Skeletal muscle satellite cell (primary cell): ENCODE data around the gene ARHGDIG.
"Not testable (repeated sequence)": the region's sequence is repeated elsewhere in the genome, so short reads cannot be mapped to it uniquely, and the experiment has no call there.

Experiments
- H3K27me3 ChIP-seq: 2 replicates; pipeline ENCODE4 v1.7.0; 2013; ENCODE audit warnings: low read length; ENCODE audit not compliant: control insufficient read depth, insufficient read depth
- H3K36me3 ChIP-seq: 2 replicates; pipeline ENCODE4 v1.7.0; 2013; ENCODE audit warnings: mild to moderate bottlenecking, control low read depth, low read length; ENCODE audit not compliant: insufficient read depth
- H3K4me1 ChIP-seq: 2 replicates; pipeline ENCODE4 v1.7.0; 2013; ENCODE audit warnings: low read length; ENCODE audit not compliant: control insufficient read depth, insufficient read depth
- H3K4me2 ChIP-seq: 2 replicates; pipeline ENCODE4 v1.7.0; 2013; ENCODE audit warnings: mild to moderate bottlenecking, low read length
- H3K4me3 ChIP-seq: 2 replicates; pipeline ENCODE4 v1.7.0; 2013; ENCODE audit warnings: low read length
- H3K9ac ChIP-seq: 2 replicates; pipeline ENCODE4 v1.7.0; 2013; ENCODE audit warnings: mild to moderate bottlenecking, low read depth, low read length, moderate library complexity
- H3K9me3 ChIP-seq: replicated peaks from 2 replicates; pipeline ENCODE4 v1.7.0; 2013; ENCODE audit warnings: mild to moderate bottlenecking, control low read depth, low read length

The ARHGDIG gene

GRCh38 chr16:265002-265529 is 15.3 kb upstream of the ARHGDIG start:
- H3K4me1 ChIP-seq, result peaks cover 5% of the 10 kb centered on the region
- H3K4me3 ChIP-seq, result no peak overlapping the region
- no peak overlapping the region for H3K4me2 ChIP-seq
- no peaks in the 10 kb centered on the region for H3K9me3 ChIP-seq
- H3K36me3 ChIP-seq, result peaks cover 14% of the 10 kb centered on the region
- H3K9ac ChIP-seq, result no peak overlapping the region
- H3K27me3 ChIP-seq, result peaks cover 7% of the 10 kb centered on the region

GRCh38 chr16:265711-266110 is 14.7 kb upstream of the ARHGDIG start:
- Histone ChIP-seq H3K36me3 (peaks cover 10% of the 10 kb centered on the region), H3K4me1 (peaks cover 5% of the 10 kb centered on the region), H3K4me3 (no peak overlapping the region), H3K4me2 (no peak overlapping the region), H3K9ac (no peak overlapping the region), H3K27me3 (peaks cover 7% of the 10 kb centered on the region), H3K9me3 (no peaks in the 10 kb centered on the region)

GRCh38 chr16:266258-267164 is 13.9 kb upstream of the ARHGDIG start:
- Histone ChIP-seq H3K36me3 (peaks cover 9% of the 10 kb centered on the region), H3K4me3 (no peak overlapping the region), H3K4me1 (peaks cover 5% of the 10 kb centered on the region), H3K4me2 (no peak overlapping the region), H3K27me3 (peaks cover 7% of the 10 kb centered on the region), H3K9me3 (no peaks in the 10 kb centered on the region), H3K9ac (no peak overlapping the region)

GRCh38 chr16:267562-267961 is 12.8 kb upstream of the ARHGDIG start:
- H3K4me2 ChIP-seq, H3K9me3 ChIP-seq, H3K4me3 ChIP-seq, H3K9ac ChIP-seq, H3K36me3 ChIP-seq, H3K27me3 ChIP-seq, H3K4me1 ChIP-seq: not testable (repeated sequence)

DNA sequence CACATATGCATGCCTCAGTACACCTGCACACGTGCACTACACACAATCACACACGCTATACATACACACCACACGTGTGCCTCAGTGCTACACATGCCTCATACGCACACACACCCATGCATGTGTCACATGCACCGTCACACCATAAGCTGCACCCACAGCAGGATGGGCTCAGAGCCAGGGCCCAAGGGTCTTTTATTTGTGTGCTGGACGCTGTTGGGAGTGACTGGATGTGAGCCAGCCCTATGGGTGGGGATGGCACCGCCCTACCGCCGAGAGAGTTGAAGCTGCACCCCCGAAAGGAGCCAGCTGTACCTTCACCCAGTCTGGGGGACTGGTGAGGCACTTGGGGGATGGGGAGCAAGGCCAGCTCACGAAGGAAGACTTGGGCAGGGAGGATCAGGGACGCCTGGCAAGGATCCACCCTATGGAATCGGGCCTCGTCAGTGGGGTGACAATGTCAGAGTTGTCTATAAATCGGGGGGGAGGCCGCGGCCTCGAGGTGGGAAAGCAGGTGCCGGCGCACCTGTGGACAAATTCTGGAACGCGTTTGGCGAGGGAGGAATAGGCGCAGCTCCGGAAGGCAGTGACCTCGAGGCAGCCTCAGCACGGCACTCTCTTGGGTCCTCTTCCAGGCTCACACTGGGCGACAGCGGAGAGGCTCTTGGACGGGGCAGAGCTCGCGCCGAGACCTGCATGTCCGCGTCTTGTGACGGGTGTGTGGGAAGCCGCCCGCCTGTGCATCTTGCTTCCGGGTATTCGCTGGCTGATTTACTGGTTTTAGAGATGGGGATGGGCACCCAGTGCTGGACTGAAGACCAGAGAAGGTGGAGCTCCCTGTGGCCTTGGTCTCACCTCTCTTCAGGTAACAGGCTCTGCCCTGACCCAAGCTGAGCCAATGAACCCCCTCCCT is 12.0 kb upstream of the ARHGDIG start:
- Histone ChIP-seq H3K9me3 (no peaks in the 10 kb centered on the region), H3K9ac (no peak overlapping the region), H3K4me2 (no peak overlapping the region), H3K4me3 (no peak overlapping the region), H3K27me3 (peaks cover 7% of the 10 kb centered on the region), H3K4me1 (peaks cover 5% of the 10 kb centered on the region), H3K36me3 (peaks cover 6% of the 10 kb centered on the region)

- H3K4me2 ChIP-seq, result no peak overlapping the region
- H3K9ac ChIP-seq, result no peak overlapping the region
- peaks cover 8% of the 10 kb centered on the region for H3K27me3 ChIP-seq
- H3K4me1 ChIP-seq, result peaks cover 5% of the 10 kb centered on the region
- H3K4me3 ChIP-seq, result no peak overlapping the region
- no peaks in the 10 kb centered on the region for H3K9me3 ChIP-seq
- H3K36me3 ChIP-seq, result peaks cover 6% of the 10 kb centered on the region
Observed at GRCh38 chr16:269061-269796, 11.2 kb upstream of the ARHGDIG start.

DNA sequence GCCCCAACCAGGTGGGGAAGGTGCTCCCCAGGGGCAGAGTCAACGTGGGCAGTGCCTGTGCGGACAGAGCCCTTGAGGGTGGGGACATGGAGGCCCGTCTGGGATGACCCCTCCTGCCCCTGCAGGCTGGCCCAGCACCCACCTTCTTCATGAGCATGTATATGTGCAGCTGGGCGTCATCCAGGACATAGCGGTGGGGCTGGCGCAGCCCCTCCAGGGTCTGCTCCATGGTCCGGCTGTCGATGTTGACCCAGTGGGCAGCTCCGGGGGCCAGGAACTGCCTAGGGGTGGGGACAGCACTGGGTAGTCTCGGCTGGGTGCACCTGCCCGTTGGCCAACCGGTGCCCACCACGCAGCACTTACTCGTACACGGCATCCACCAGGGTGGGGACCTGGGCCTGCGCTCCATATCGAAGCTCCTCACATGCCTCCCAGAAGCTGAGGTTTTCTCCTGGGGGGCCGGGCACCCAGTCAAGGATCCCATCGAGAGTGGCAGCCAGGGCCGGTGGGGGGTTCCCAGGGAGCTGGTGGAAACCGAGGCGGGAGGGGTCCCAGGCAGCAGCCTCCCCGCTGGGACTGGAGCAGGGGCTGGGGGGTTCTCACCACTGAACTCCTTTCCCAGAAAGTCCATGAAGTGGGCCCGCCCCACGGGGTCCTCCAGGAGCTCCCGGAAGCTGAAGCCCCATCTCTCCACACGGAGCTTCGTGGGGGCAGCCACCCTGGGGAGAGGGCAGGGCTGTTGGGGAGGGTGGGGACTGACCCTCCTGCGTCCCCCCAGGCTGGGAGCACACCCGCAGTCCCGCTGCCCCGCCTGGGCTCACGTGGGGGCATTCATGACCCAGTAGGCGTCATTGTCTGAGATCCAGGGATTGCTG is 9.8 kb upstream of the ARHGDIG start:
- no peaks in the 10 kb centered on the region for H3K9me3 ChIP-seq
- H3K4me3 ChIP-seq, result no peak overlapping the region
- no peaks in the 10 kb centered on the region for H3K36me3 ChIP-seq
- H3K27me3 ChIP-seq, result peaks cover 19% of the 10 kb centered on the region
- peaks cover 8% of the 10 kb centered on the region for H3K4me1 ChIP-seq
- H3K4me2 ChIP-seq, result no peak overlapping the region
- no peak overlapping the region for H3K9ac ChIP-seq

DNA sequence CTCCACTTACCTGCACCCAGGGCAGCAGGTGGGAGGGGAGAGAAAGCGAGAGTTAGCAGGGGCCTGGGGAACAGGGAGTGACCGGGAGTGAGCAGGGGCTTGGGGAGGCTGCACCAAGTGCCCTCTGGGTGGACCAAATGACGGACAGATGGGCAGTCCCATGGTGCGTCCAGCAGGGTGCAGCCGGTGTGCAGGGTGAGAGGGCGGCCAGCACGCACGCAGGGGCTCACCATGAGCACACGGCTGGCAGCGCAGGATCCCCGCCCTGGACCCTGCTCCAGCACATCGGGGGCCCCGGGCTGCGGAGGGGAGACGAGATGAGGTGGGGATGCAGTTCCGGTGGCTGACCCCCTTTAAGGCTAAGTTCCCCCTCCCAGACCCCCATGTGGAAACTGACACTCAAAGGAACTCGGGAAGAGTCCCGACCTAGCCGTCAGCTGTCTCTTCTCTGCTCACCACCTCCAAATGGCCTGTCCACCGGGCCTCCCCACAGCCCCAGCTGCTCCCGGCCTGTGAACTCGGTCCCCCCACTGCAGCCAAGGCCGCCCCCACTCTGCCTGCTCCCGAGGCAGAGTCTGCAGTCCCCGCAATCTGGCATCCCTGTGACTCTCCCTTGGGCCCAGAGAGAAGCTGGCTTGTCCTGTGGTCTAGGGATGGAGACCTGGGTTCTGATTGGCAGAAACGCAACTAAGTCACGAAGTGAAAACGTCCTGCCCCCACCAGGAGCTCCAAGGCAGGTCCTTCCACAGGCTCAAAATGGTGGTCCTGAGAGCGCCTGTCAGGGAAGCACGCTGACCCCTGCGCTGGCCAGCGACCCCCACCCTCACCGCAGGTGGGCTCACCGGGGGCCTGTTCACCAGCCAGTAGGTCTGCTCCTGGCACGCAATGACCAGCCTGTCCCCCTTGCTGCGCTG is 7.5 kb upstream of the ARHGDIG start:
- Histone ChIP-seq H3K4me2 (no peak overlapping the region), H3K4me3 (no peak overlapping the region), H3K4me1 (peaks cover 4% of the 10 kb centered on the region), H3K36me3 (no peaks in the 10 kb centered on the region), H3K27me3 (peaks cover 19% of the 10 kb centered on the region), H3K9me3 (no peaks in the 10 kb centered on the region), H3K9ac (no peak overlapping the region)

- no peaks in the 10 kb centered on the region for H3K9me3 ChIP-seq
- H3K4me1 ChIP-seq, result peaks cover 4% of the 10 kb centered on the region
- no peak overlapping the region for H3K9ac ChIP-seq
- H3K36me3 ChIP-seq, result no peaks in the 10 kb centered on the region
- H3K4me2 ChIP-seq, result no peak overlapping the region
- peaks cover 16% of the 10 kb centered on the region for H3K27me3 ChIP-seq
- no peak overlapping the region for H3K4me3 ChIP-seq
Observed at GRCh38 chr16:273547-274421, 6.6 kb upstream of the ARHGDIG start.
